Endodermal cell (in vitro differentiated cells): ENCODE results near the gene BATF. TPM values are rescaled to one million over a fixed set of nuclear protein-coding genes. Genes with fewer than 3 reads are reported as not detected.

Experiments used
- DNase-seq: peaks from one replicate; pipeline ENCODE4 v3.0.0-alpha.2; 2017
- H3K27ac ChIP-seq: 2 replicates; pipeline ENCODE4 v1.5.1; 2013; ENCODE audit warnings: mild to moderate bottlenecking, low read depth, low read length, moderate library complexity
- H3K27me3 ChIP-seq: 2 replicates; pipeline ENCODE4 v1.6.1; 2013; ENCODE audit warnings: mild to moderate bottlenecking, low read length, moderate library complexity; ENCODE audit not compliant: insufficient read depth, control insufficient read depth, poor library complexity, severe bottlenecking
- H3K36me3 ChIP-seq: 2 replicates; pipeline ENCODE4 v1.7.0; 2013; ENCODE audit warnings: mild to moderate bottlenecking, low read length, moderate library complexity; ENCODE audit not compliant: control insufficient read depth, insufficient read depth
- H3K4me1 ChIP-seq: one replicate; pipeline ENCODE4 v1.7.0; 2013; ENCODE audit warnings: low read length; ENCODE audit not compliant: control insufficient read depth, insufficient read depth
- H3K4me3 ChIP-seq: 2 replicates; pipeline ENCODE4 v1.5.1; 2013; ENCODE audit warnings: mild to moderate bottlenecking, low read length, moderate library complexity
- H3K9ac ChIP-seq: 2 replicates; pipeline ENCODE4 v1.6.1; 2013; ENCODE audit warnings: mild to moderate bottlenecking, low read length, moderate library complexity; ENCODE audit not compliant: poor library complexity, severe bottlenecking; ENCODE audit errors: extremely low read depth
- H3K9me3 ChIP-seq: 2 replicates; pipeline ENCODE4 v1.6.1; 2013; ENCODE audit warnings: mild to moderate bottlenecking, low read length, moderate library complexity; ENCODE audit not compliant: control insufficient read depth
- H3K27ac Mint-ChIP-seq: 2 replicates; pipeline ENCODE4 v1.8.0; 2020; ENCODE audit warnings: mixed read lengths
- H3K27me3 Mint-ChIP-seq: 2 replicates; pipeline ENCODE4 v1.8.0; 2021; ENCODE audit warnings: mild to moderate bottlenecking, mixed read lengths; ENCODE audit not compliant: insufficient read depth
- H3K36me3 Mint-ChIP-seq: 2 replicates; pipeline ENCODE4 v1.8.0; 2020; ENCODE audit warnings: low read depth, mixed read lengths
- H3K4me1 Mint-ChIP-seq: 2 replicates; pipeline ENCODE4 v1.8.0; 2020; ENCODE audit warnings: mixed read lengths
- H3K4me3 Mint-ChIP-seq: 2 replicates; pipeline ENCODE4 v1.8.0; 2020; ENCODE audit warnings: mild to moderate bottlenecking, moderate library complexity, mixed read lengths
- H3K9me3 Mint-ChIP-seq: 2 replicates; pipeline ENCODE4 v1.8.0; 2020; ENCODE audit warnings: mild to moderate bottlenecking, mixed read lengths
- CTCF ChIP-seq: fragments of 200-600 bp; sonication (generic); conservative IDR thresholded peaks from 2 replicates; pipeline ENCODE4 v1.5.0; 2021; ENCODE audit warnings: antibody characterized with exemption, mild to moderate bottlenecking
- WGBS, 2 experiments: methylation state at CpG; one replicate each; pipeline versions ENCODE4 v1.1.5 to v1.1.7; 2013; ENCODE audit warnings: missing lambda C conversion rate in 2 of 2, mixed read lengths in 1 of 2; ENCODE audit not compliant: insufficient coverage in 1 of 2, insufficient read length in 1 of 2; 5-methylcytosine and 5-hydroxymethylcytosine counted together
- total RNA-seq, 2 donors: library from RNA; stranded (reverse); fragmentation: NEBNext Ultra II Directional in 1 of 2; extraction: Animal tissue kit (Norgen Biotek cat#: 25700) in 1 of 2; gene quantifications; 2 replicates in 1 of 2; 3 replicates in 1 of 2; pipeline ENCODE4 v1.2.1, GENCODE V29; 2021

Gene BATF
- total RNA-seq, 2 donors from 2014 or later, result not detected

GRCh38 chr14:75477881-75478280, 44.4 kb upstream of the BATF start:
- H3K27me3 ChIP-seq, result no peaks in the 10 kb centered on the region
- H3K4me1 Mint-ChIP-seq, result peaks cover 3% of the 10 kb centered on the region
- no peaks in the 10 kb centered on the region for H3K36me3 Mint-ChIP-seq
- H3K4me1 ChIP-seq, result no peaks in the 10 kb centered on the region
- no peaks in the 10 kb centered on the region for H3K36me3 ChIP-seq
- H3K4me3 ChIP-seq, result no peak overlapping the region
- H3K9me3 Mint-ChIP-seq, result no peaks in the 10 kb centered on the region
- no peak overlapping the region for H3K27ac ChIP-seq
- no peak overlapping the region for H3K9ac ChIP-seq
- WGBS, 2 experiments, result 93 to 100% methylated on average over 1 to 5 of the region's 5 CpGs
- no peak overlapping the region for H3K4me3 Mint-ChIP-seq
- no peak for DNase-seq
- no peaks in the 10 kb centered on the region for H3K27me3 Mint-ChIP-seq
- no peaks in the 10 kb centered on the region for H3K9me3 ChIP-seq
- no peak for TF ChIP-seq CTCF
- no peak overlapping the region for H3K27ac Mint-ChIP-seq

GRCh38 chr14:75479770-75480600, 42.3 kb upstream of the BATF start:
- Histone ChIP-seq H3K27me3 (no peaks in the 10 kb centered on the region), H3K4me3 (no peak overlapping the region), H3K27ac (no peak overlapping the region), H3K9me3 (no peaks in the 10 kb centered on the region), H3K4me1 (no peaks in the 10 kb centered on the region), H3K9ac (no peak overlapping the region), H3K36me3 (no peaks in the 10 kb centered on the region)
- Mint-ChIP-seq H3K4me1 (peaks cover 3% of the 10 kb centered on the region), H3K36me3 (no peaks in the 10 kb centered on the region), H3K27me3 (no peaks in the 10 kb centered on the region), H3K27ac (no peak overlapping the region), H3K4me3 (no peak overlapping the region), H3K9me3 (no peaks in the 10 kb centered on the region)
- DNase-seq, result peak; percentile 64
- WGBS, 2 experiments, result 48 to 56% methylated on average over 5 to 11 of the region's 11 CpGs
- TF ChIP-seq CTCF, result no peak

GRCh38 chr14:75482366-75482765, 39.9 kb upstream of the BATF start:
- Histone ChIP-seq H3K9ac (no peak overlapping the region), H3K27me3 (no peaks in the 10 kb centered on the region), H3K4me3 (no peak overlapping the region), H3K9me3 (no peaks in the 10 kb centered on the region), H3K27ac (no peak overlapping the region), H3K4me1 (no peaks in the 10 kb centered on the region), H3K36me3 (no peaks in the 10 kb centered on the region)
- TF ChIP-seq CTCF, result no peak
- H3K4me3 Mint-ChIP-seq, result no peak overlapping the region
- DNase-seq, result no peak
- 84 to 92% methylated on average over 2 to 4 of the region's 4 CpGs for WGBS, 2 experiments
- no peaks in the 10 kb centered on the region for H3K36me3 Mint-ChIP-seq
- H3K9me3 Mint-ChIP-seq, result no peaks in the 10 kb centered on the region
- no peak overlapping the region for H3K27ac Mint-ChIP-seq
- peaks cover 4% of the 10 kb centered on the region for H3K27me3 Mint-ChIP-seq
- H3K4me1 Mint-ChIP-seq, result peaks cover 3% of the 10 kb centered on the region
